Measurements from ENCODE around the gene KRT26. TPM values are rescaled to one million over a fixed set of nuclear protein-coding genes. Genes with fewer than 3 reads are reported as not detected.

The KRT26 gene, protein sequence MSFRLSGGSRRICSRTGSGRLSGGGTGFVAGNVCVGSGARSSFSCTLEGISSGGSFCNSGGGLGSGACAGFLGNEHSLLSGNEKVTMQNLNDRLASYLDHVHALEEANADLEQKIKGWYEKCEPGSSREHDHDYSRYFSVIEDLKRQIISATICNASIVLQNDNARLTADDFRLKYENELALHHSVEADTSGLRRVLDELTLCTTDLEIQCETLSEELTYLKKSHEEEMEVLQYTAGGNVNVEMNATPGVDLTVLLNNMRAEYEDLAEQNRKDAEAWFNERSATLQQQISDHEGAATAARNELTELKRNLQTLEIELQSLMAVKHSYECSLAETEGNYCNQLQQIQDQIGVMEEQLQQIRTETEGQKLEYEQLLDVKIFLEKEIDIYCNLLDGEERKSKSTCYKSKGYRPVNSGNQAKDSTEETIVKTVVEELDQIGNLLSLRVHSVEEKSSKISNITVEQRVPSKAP
- total RNA-seq (2022; extraction: Qiagen RNA extraction; ENCODE audit: low read depth): not detected in 5 replicates

DNA sequence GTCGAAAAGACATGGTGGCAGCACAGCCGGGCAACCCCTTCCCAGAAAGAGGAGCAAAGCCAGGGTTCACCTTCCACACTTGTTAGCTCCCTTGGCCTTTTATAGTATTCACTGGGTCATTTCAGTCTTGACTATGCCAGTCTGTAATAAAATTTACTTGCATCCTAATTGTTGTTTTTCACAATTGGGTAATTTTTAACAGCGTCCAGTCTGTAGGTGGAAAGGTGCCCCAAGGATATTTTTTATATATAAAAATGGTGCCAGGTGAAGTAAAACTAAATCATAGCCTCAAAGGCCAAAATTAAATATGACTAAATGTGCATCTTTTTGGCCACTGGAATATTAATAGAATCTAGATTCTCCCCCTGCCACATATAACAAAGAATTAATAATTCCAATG is at the start of gene KRT26:
TSS of gene KRT26 (minus strand) at position 101 of the 400 bp plus-strand sequence. CDS start at position 13, 88 bp downstream.

DNA sequence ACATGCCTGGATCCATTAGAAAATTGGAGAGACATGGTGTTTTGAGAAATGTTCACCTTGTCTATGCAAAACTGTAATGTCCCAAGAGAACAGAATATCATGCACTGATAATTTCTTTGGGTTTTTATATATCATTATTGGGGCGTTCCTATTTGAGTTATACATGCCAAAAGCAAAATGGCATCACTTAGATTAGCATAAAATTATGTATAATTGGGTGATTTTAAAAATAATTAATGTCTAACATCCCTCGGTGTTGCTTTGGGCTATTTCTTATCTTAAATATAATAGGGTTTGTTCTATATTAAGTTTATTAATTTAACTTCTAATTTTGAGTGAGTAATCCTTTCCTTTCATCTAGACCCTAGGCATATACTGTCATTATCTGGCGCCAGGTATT is 27.9 kb upstream of the KRT26 start, which contains the start of gene KRT28:
TSS of gene KRT28 (minus strand) at position 101 of the 400 bp plus-strand sequence. CDS start at position 35, 66 bp downstream.

DNA sequence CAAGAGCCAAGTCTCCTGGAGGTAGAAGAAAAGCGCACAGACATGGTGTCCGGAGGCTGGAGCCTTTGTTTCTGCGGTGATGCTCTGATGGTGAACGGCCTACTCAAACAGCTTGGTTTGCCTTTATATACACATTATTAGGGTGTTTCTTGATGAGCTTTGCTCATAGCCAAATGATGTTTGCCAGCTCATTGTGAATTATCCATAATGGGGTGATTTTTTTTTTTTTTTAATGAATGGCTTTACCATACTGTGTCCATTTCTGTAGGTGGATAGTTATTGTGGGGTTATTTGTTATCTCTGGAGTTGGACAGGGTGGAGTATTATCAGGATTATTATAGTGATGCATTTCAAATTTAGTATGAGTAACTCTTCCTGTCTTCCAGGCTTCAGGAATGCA is 10.4 kb upstream of the KRT26 start, which contains the start of gene KRT27:
TSS of gene KRT27 (minus strand) at position 101 of the 400 bp plus-strand sequence. CDS start at position 44, 57 bp downstream.

DNA sequence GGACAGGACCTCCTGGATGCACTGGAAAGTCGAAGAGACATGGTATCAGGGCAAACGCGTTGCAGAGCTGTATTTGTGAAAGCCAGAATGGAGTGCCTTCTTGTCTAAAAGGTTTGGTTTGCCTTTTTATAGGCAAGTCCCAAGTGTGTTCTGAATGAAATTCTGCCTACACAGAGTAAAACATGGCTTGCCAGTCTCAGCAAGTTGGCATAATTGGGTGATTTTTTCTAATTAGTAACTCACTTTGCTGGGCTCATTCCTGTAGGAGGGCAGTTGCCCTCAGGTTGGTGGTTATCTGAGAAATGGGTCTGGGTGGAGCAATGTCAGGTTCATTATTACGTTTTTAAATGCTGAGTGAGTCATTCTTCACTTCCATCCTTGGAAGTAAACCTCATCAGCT is 16.8 kb downstream of the KRT26 start, which contains the start of gene KRT25:
TSS of gene KRT25 (minus strand) at position 101 of the 400 bp plus-strand sequence. CDS start at position 41, 60 bp downstream.

Other genes with a start within 250 kb of the KRT26 start
- 0.88 to 1.3 TPM (median 1.2 TPM) in 5 replicates for gene CCR7, start 206.7 kb downstream of the KRT26 start, total RNA-seq (2022; extraction: Qiagen RNA extraction; ENCODE audit: low read depth)
- gene SMARCE1, start 124.4 kb downstream of the KRT26 start, total RNA-seq (2022; extraction: Qiagen RNA extraction; ENCODE audit: low read depth): 105 to 119 TPM (median 113 TPM) in 5 replicates
- gene KRT222, start 107.0 kb downstream of the KRT26 start, total RNA-seq (2022; extraction: Qiagen RNA extraction; ENCODE audit: low read depth): 0.41 to 1.1 TPM (median 0.59 TPM) in 5 replicates
- gene KRT24, start 68.4 kb downstream of the KRT26 start, total RNA-seq (2022; extraction: Qiagen RNA extraction; ENCODE audit: low read depth): not detected in 5 replicates
- not detected in 5 replicates for gene KRT25, start 16.9 kb downstream of the KRT26 start, total RNA-seq (2022; extraction: Qiagen RNA extraction; ENCODE audit: low read depth)
- not detected in 5 replicates for gene KRT27, start 10.3 kb upstream of the KRT26 start, total RNA-seq (2022; extraction: Qiagen RNA extraction; ENCODE audit: low read depth)
- not detected in 5 replicates for gene KRT28, start 27.8 kb upstream of the KRT26 start, total RNA-seq (2022; extraction: Qiagen RNA extraction; ENCODE audit: low read depth)
- 99.6 to 118 TPM (median 105 TPM) in 5 replicates for gene KRT10, start 50.4 kb upstream of the KRT26 start, total RNA-seq (2022; extraction: Qiagen RNA extraction; ENCODE audit: low read depth)
- gene KRT12, start 95.0 kb upstream of the KRT26 start, total RNA-seq (2022; extraction: Qiagen RNA extraction; ENCODE audit: low read depth): not detected in 5 replicates
- 0.18 to 0.61 TPM (median 0.31 TPM) in 5 replicates for gene KRT20, start 113.0 kb upstream of the KRT26 start, total RNA-seq (2022; extraction: Qiagen RNA extraction; ENCODE audit: low read depth)
- gene KRT23, start 165.4 kb upstream of the KRT26 start, total RNA-seq (2022; extraction: Qiagen RNA extraction; ENCODE audit: low read depth): 0.08 to 0.31 TPM (median 0.18 TPM) in 3 of 5 replicates, not detected in the others
- not detected in 5 replicates for gene KRT39, start 194.7 kb upstream of the KRT26 start, total RNA-seq (2022; extraction: Qiagen RNA extraction; ENCODE audit: low read depth)
- gene KRT40, start 212.1 kb upstream of the KRT26 start, total RNA-seq (2022; extraction: Qiagen RNA extraction; ENCODE audit: low read depth): not detected in 5 replicates
- not detected in 5 replicates for gene KRTAP3-3, start 222.0 kb upstream of the KRT26 start, total RNA-seq (2022; extraction: Qiagen RNA extraction; ENCODE audit: low read depth)
- gene KRTAP3-2, start 227.7 kb upstream of the KRT26 start, total RNA-seq (2022; extraction: Qiagen RNA extraction; ENCODE audit: low read depth): not detected in 5 replicates
- gene KRTAP3-1, start 236.9 kb upstream of the KRT26 start, total RNA-seq (2022; extraction: Qiagen RNA extraction; ENCODE audit: low read depth): not detected in 5 replicates

Measured in A549 treated with ZK216348 at 1 μM for 4 hours (cell line).